Measurements from ENCODE around the gene KLK13. TPM values are rescaled to one million over a fixed set of nuclear protein-coding genes. Genes with fewer than 3 reads are reported as not detected.
A peak's percentile ranks its signal among the peaks of the same experiment; 100 is the strongest.

The KLK13 gene
- total RNA-seq, 1 donor from 2014 or later = 0.54 TPM

DNA sequence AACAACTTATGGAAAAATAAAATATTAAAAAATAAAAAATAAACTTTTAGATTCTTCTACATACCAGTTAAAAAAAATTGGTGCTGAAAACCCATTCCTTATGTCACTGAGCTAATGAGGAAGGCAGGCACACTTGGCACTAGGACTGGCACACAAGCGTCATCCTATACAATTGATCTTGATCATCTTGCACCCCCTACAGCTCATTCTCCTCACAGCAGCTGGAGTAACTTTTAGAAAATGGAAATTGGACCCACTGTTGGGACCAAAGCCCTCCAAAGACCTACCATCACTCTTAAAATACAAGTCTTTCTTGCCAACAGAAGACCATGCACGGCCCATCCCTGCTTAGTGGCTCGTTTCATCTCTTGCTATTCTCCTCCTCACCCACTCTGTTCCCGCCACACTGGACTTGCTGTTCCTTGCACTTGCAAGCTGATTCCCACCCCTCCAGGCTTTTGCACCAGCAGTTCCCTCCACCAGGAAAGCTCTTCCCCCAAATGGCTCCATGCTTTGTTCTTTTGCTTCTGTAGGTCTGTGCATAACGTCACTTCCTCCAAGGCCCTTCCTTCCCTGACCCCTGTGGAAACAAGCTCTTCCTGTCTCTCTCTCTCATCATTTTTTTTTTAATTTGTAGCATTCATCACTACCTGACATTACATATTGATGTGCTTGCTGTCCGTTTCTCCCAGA, 31.7 kb upstream of the KLK13 start:
- peaks cover 2% of the 10 kb centered on the region for H3K36me3 Mint-ChIP-seq
- H3K27ac Mint-ChIP-seq = no peak overlapping the region
- no peak overlapping the region for H3K4me3 Mint-ChIP-seq
- TF ChIP-seq, protein P1, sequence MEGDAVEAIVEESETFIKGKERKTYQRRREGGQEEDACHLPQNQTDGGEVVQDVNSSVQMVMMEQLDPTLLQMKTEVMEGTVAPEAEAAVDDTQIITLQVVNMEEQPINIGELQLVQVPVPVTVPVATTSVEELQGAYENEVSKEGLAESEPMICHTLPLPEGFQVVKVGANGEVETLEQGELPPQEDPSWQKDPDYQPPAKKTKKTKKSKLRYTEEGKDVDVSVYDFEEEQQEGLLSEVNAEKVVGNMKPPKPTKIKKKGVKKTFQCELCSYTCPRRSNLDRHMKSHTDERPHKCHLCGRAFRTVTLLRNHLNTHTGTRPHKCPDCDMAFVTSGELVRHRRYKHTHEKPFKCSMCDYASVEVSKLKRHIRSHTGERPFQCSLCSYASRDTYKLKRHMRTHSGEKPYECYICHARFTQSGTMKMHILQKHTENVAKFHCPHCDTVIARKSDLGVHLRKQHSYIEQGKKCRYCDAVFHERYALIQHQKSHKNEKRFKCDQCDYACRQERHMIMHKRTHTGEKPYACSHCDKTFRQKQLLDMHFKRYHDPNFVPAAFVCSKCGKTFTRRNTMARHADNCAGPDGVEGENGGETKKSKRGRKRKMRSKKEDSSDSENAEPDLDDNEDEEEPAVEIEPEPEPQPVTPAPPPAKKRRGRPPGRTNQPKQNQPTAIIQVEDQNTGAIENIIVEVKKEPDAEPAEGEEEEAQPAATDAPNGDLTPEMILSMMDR (IDR thresholded peaks at IDR 0.05; ENCODE audit: unreplicated experiment) = no peak
- H3K27me3 Mint-ChIP-seq (ENCODE audit: low read depth) = no peaks in the 10 kb centered on the region
- DNase-seq (ENCODE audit: low spot score in 2 of 2, unreplicated experiment in 2 of 2) = no peak
- H3K4me1 Mint-ChIP-seq = peaks cover 25% of the 10 kb centered on the region
- no peaks in the 10 kb centered on the region for H3K9me3 Mint-ChIP-seq

DNA sequence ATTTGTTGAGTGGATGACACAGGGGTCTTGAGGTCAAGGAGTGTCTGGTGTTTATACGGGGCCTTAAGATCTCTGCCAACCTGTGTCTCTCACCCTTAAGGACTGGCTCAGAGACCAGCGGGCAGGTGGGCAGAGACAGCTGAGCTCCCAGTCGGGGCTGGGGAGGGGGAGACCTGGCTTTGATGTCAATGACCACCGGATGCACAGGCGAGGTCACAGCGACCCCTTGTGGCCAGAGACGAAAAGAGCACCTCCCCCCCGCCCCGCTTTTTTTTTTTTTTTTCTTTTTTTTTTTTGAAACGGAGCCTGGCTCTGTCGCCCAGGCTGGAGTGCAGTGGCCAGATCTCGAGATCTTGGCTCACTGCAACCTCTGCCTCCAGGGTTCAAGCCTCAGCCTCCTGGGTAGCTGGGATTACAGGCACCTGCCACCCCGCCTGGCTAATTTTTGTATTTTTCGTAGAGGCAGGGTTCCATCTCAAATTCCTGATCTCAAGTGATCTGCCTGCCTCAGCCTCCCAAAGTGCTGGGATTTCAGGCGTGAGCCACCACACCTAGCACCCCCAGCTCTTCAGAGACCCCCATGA, 29.9 kb upstream of the KLK13 start:
- Mint-ChIP-seq H3K4me3 (no peak overlapping the region), H3K9me3 (no peaks in the 10 kb centered on the region), H3K36me3 (peaks cover 2% of the 10 kb centered on the region), H3K4me1 (peaks cover 25% of the 10 kb centered on the region), H3K27me3 (ENCODE audit: low read depth) (no peaks in the 10 kb centered on the region), H3K27ac (no peak overlapping the region)
- peak; percentile 50 to 65 for DNase-seq (ENCODE audit: low spot score in 2 of 2, unreplicated experiment in 2 of 2)
- TF ChIP-seq, protein P1 (IDR thresholded peaks at IDR 0.05; ENCODE audit: unreplicated experiment) = peak; percentile 90

DNA sequence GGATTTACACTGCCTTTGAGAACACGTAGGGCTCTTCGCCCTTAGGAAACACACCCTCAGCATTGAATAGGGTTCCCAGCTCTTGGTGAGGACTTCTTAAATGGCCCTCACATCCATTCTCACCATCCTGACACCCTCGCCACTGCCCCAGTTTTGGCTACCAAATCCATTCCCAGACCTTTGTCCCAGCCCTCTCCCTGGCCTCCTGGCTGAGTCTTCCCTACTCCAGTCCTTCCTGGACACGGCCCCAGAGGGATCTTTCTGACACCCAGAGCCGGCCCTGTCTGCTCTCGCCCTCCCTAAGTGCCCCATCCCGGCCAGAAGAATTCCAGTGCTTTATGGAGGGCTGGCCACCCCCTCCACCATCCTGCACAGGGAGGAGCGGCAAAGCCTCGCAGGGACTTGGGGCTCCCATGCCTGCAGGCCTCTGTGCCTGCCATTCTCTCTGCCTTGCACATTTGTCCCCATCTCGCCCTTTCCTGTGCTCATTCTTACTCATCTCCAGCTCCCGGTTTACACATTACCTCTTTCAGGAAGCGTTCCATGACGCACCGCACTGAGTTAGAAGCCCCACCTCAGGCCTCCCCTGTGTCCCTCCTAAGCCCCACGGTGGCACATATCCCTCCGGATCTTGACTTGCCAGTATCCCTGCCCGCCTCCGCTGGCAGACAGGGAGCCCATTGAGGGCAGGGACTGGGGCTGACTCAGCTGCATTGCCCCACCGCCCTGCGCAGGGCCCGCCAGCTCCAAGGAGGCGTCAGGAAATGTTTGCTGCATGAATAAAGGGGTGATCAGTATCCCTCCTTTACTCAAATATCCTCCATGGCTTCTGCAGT, 28.8 kb upstream of the KLK13 start:
- Mint-ChIP-seq H3K27me3 (ENCODE audit: low read depth) (peaks cover 3% of the 10 kb centered on the region), H3K27ac (peak overlapping the region; percentile 43), H3K4me1 (peaks cover 25% of the 10 kb centered on the region), H3K4me3 (no peak overlapping the region), H3K36me3 (no peaks in the 10 kb centered on the region), H3K9me3 (no peaks in the 10 kb centered on the region)
- TF ChIP-seq, protein P1 (IDR thresholded peaks at IDR 0.05; ENCODE audit: unreplicated experiment) = no peak
- DNase-seq (ENCODE audit: low spot score in 2 of 2, unreplicated experiment in 2 of 2) = no peak

DNA sequence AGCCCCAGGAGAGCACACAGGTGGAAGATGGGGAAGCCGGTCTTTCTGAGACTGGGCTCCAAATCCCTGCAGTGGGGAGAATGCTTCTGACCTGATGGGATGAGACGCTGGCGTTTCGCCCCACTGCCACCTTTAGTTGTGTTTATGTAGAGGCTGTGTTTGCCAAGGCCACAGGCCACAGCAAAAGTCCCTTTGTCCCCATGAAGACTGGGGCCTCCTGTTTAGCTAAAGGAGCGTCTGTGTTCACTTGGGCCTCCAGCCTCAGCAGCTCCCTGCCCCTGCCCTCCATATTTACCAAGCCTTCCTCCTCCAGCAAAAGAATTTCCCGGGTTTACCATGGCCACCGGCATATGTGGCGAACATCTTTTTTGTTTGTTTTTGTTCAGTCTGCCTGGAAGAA, 28.2 kb upstream of the KLK13 start:
- Mint-ChIP-seq H3K9me3 (no peaks in the 10 kb centered on the region), H3K27me3 (ENCODE audit: low read depth) (peaks cover 3% of the 10 kb centered on the region), H3K36me3 (no peaks in the 10 kb centered on the region), H3K4me3 (no peak overlapping the region), H3K4me1 (peaks cover 25% of the 10 kb centered on the region), H3K27ac (peak overlapping the region; percentile 51)
- TF ChIP-seq, protein P1 (IDR thresholded peaks at IDR 0.05; ENCODE audit: unreplicated experiment) = no peak
- no peak for DNase-seq (ENCODE audit: low spot score in 2 of 2, unreplicated experiment in 2 of 2)

DNA sequence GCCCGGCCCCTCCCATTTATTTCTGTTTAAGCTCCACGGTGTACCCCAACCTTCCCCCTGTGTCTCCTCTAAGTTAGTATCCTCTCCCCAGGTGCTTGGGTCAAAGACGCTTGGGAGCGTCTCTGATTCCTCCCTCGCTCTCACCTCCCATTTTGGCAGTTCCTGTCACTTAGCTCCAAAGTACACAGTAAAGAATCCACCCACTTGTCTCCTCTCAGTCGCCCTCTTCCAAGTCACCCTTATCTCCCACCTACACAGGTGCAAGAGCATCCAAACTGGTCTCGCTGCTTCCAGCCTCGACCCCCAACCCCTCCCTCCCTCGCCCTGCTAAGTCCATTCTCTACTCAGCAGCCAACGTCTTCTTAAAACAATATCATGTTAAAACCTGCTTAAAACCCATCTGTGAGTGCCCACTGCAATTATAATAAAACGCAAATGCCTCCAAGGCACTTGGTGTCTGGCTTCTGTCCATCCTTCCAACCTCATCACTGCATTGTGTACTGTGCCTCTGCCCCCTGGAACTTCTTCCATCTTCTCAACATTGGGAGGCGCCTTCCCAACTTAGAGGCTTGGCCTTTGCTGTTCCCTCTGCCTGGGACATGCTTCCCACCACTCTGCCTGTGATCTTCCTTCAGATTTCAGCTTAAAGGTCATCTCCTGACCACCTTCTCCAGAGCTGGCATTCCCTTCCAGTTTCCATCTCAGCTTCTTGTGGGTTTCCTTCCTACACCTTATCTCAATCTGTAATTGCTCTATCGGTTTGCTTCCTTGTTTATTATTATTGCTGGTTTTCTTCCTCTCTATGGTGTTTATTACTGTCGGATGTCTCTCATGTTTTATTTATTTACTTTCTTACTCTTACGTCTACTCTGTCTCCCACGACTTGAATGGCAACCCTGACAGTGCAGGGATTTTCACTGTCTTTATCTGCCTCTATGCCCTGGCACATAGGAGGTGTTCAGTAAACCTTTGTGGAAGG, 27.3 kb upstream of the KLK13 start:
- H3K36me3 Mint-ChIP-seq = no peaks in the 10 kb centered on the region
- H3K27ac Mint-ChIP-seq = no peak overlapping the region
- no peaks in the 10 kb centered on the region for H3K9me3 Mint-ChIP-seq
- no peak for DNase-seq (ENCODE audit: low spot score in 2 of 2, unreplicated experiment in 2 of 2)
- TF ChIP-seq, protein P1 (IDR thresholded peaks at IDR 0.05; ENCODE audit: unreplicated experiment) = no peak
- H3K4me1 Mint-ChIP-seq = peaks cover 25% of the 10 kb centered on the region
- no peak overlapping the region for H3K4me3 Mint-ChIP-seq
- peaks cover 5% of the 10 kb centered on the region for H3K27me3 Mint-ChIP-seq (ENCODE audit: low read depth)
